ENCODE results near the gene SLC45A3. TPM values are rescaled to one million over a fixed set of nuclear protein-coding genes. Genes with fewer than 3 reads are reported as not detected.

SLC45A3 gene
- total RNA-seq, 1 donor from 2014 or later = 9.3 TPM

GRCh38 chr1:205703072-205703471 is 22.8 kb upstream of the SLC45A3 start:
- no peak for TF ChIP-seq CTCF (IDR thresholded peaks at IDR 0.05; ENCODE audit: insufficient read depth, low read length, poor library complexity, severe bottlenecking)
- peaks cover 2% of the 10 kb centered on the region for H3K36me3 ChIP-seq (ENCODE audit: control insufficient read depth, insufficient read depth, low read length)
- H3K4me3 ChIP-seq (ENCODE audit: low read depth, low read length) = no peak overlapping the region
- no peaks in the 10 kb centered on the region for H3K27me3 ChIP-seq (ENCODE audit: control insufficient read depth, insufficient read depth, low read length)
- no peak for DNase-seq (ENCODE audit: low read depth)

- TF ChIP-seq CTCF (IDR thresholded peaks at IDR 0.05; ENCODE audit: insufficient read depth, low read length, poor library complexity, severe bottlenecking) = no peak
Measured at GRCh38 chr1:205701891-205702290, 21.6 kb upstream of the SLC45A3 start.

GRCh38 chr1:205701420-205701819 is 21.1 kb upstream of the SLC45A3 start:
- no peak for TF ChIP-seq CTCF (IDR thresholded peaks at IDR 0.05; ENCODE audit: insufficient read depth, low read length, poor library complexity, severe bottlenecking)
- H3K4me3 ChIP-seq (ENCODE audit: low read depth, low read length) = no peak overlapping the region
- no peak for DNase-seq (ENCODE audit: low read depth)
- H3K27me3 ChIP-seq (ENCODE audit: control insufficient read depth, insufficient read depth, low read length) = no peaks in the 10 kb centered on the region
- H3K36me3 ChIP-seq (ENCODE audit: control insufficient read depth, insufficient read depth, low read length) = peaks cover 2% of the 10 kb centered on the region

More at GRCh38 chr1:205701891-205702290, 21.6 kb upstream of the SLC45A3 start:
- Histone ChIP-seq H3K27me3 (ENCODE audit: control insufficient read depth, insufficient read depth, low read length) (no peaks in the 10 kb centered on the region), H3K4me3 (ENCODE audit: low read depth, low read length) (no peak overlapping the region), H3K36me3 (ENCODE audit: control insufficient read depth, insufficient read depth, low read length) (peaks cover 2% of the 10 kb centered on the region)
- DNase-seq (ENCODE audit: low read depth) = no peak

- no peak for TF ChIP-seq CTCF (IDR thresholded peaks at IDR 0.05; ENCODE audit: insufficient read depth, low read length, poor library complexity, severe bottlenecking)
Measured at GRCh38 chr1:205700865-205701401, 20.6 kb upstream of the SLC45A3 start.

GRCh38 chr1:205699416-205699815 is 19.1 kb upstream of the SLC45A3 start:
- Histone ChIP-seq H3K4me3 (ENCODE audit: low read depth, low read length) (no peak overlapping the region), H3K36me3 (ENCODE audit: control insufficient read depth, insufficient read depth, low read length) (no peaks in the 10 kb centered on the region), H3K27me3 (ENCODE audit: control insufficient read depth, insufficient read depth, low read length) (no peaks in the 10 kb centered on the region)
- TF ChIP-seq CTCF (IDR thresholded peaks at IDR 0.05; ENCODE audit: insufficient read depth, low read length, poor library complexity, severe bottlenecking) = no peak
- no peak for DNase-seq (ENCODE audit: low read depth)

More at GRCh38 chr1:205700865-205701401, 20.6 kb upstream of the SLC45A3 start:
- Histone ChIP-seq H3K36me3 (ENCODE audit: control insufficient read depth, insufficient read depth, low read length) (peaks cover 2% of the 10 kb centered on the region), H3K27me3 (ENCODE audit: control insufficient read depth, insufficient read depth, low read length) (no peaks in the 10 kb centered on the region), H3K4me3 (ENCODE audit: low read depth, low read length) (no peak overlapping the region)
- DNase-seq (ENCODE audit: low read depth) = no peak

- Histone ChIP-seq H3K27me3 (ENCODE audit: control insufficient read depth, insufficient read depth, low read length) (no peaks in the 10 kb centered on the region), H3K4me3 (ENCODE audit: low read depth, low read length) (no peak overlapping the region), H3K36me3 (ENCODE audit: control insufficient read depth, insufficient read depth, low read length) (no peaks in the 10 kb centered on the region)
- DNase-seq (ENCODE audit: low read depth) = no peak
- TF ChIP-seq CTCF (IDR thresholded peaks at IDR 0.05; ENCODE audit: insufficient read depth, low read length, poor library complexity, severe bottlenecking) = no peak
Measured at GRCh38 chr1:205698921-205699320, 18.6 kb upstream of the SLC45A3 start.
